ENCODE data around the gene LZTS2. TPM values are rescaled to one million over a fixed set of nuclear protein-coding genes. Genes with fewer than 3 reads are reported as not detected.
"Not testable (repeated sequence)": the region's sequence is repeated elsewhere in the genome, so short reads cannot be mapped to it uniquely, and the experiment has no call there.

The LZTS2 gene
- total RNA-seq, 8 experiments from 2014 or later = 24.4 to 59.7 (median 48.2) TPM

GRCh38 chr10:101028446-101029337, 29.1 kb downstream of the LZTS2 start:
- in situ Hi-C loops (cut with MboI; ENCODE audit: low pct_unique_long_range_greater_than_20kb in 2 of 9, low sequenced_read_pairs in 9 of 9, unreplicated experiment in 9 of 9) = no loop called here
- peaks cover 18 to 22% of the 10 kb centered on the region in 2 donors for H3K4me1 ChIP-seq (replicated peaks in 1 of 2)
- H3K27ac ChIP-seq = no peak overlapping the region
- no peak for ATAC-seq (replicated peaks in 6 of 8)
- H3K4me3 ChIP-seq = no peak overlapping the region
- 41 to 90% (median 70%) methylated on average over 2 to 6 of the region's 7 CpGs; no CpG with 5 or more reads in 2 of the 10 experiments for WGBS, 10 experiments

- 35 to 90% (median 70%) methylated on average over 2 to 8 of the region's 27 CpGs; no CpG with 5 or more reads in 7 of the 10 experiments for WGBS, 10 experiments
- in situ Hi-C loops (cut with MboI; ENCODE audit: low pct_unique_long_range_greater_than_20kb in 2 of 9, low sequenced_read_pairs in 9 of 9, unreplicated experiment in 9 of 9) = no loop called here
- H3K4me3 ChIP-seq = peak overlapping the region in 2 of 5 donors; percentile 53 to 75
- peaks cover 18 to 22% of the 10 kb centered on the region in 2 donors for H3K4me1 ChIP-seq (replicated peaks in 1 of 2)
- no peak overlapping the region for H3K27ac ChIP-seq
- no peak for ATAC-seq (replicated peaks in 6 of 8)
These were observed 30.1 kb downstream of the LZTS2 start for GRCh38 chr10:101029520-101030295.

GRCh38 chr10:101030496-101031127, 31.0 kb downstream of the LZTS2 start:
- Histone ChIP-seq H3K4me3 (peak overlapping the region; percentile 51 to 75 (median 59)), H3K27ac (no peak overlapping the region), H3K4me1 (replicated peaks in 1 of 2) (peaks cover 18 to 22% of the 10 kb centered on the region in 2 donors)
- ATAC-seq (replicated peaks in 6 of 8) = peak in 5 of 8 experiments; percentile 1 to 5 (median 3)
- 5 to 90% methylated on average over 2 to 4 of the region's 25 CpGs; no CpG with 5 or more reads in 8 of the 10 experiments for WGBS, 10 experiments
- in situ Hi-C loops (cut with MboI; ENCODE audit: low pct_unique_long_range_greater_than_20kb in 2 of 9, low sequenced_read_pairs in 9 of 9, unreplicated experiment in 9 of 9) = no loop called here

DNA sequence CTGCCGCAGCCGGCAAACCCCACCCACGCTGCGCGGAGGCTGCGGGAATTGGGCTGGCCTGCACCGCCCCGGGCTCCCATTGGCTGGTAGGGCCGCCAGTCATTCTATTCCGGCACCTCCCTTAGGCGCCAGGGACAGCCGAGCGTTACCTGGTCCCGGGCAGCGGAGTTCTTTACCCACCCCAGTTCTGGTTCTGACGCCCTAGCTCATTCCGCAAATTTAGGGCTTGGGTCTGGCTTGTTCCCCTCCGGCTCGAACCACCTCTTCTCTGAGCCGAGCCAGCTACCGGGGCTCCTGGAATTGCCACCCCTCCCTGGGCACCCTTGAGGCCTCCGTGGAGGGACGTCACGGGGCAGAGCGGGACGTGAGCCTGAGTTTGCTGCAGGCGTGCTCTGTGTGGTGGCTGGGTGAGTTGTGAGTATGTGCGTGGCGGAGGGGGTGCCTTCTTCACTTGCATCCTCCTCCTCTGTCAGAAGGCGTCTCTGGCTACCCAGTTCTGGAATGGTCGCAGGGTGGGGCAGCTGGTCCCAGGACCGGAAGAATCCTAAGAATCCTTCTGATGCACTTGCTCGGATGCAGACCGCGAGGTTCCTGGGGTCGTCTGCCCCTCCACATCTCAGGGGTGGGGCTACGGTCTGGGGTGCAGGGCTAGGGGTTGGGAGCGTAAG, 31.7 kb downstream of the LZTS2 start, which contains the start of the genes PDZD7 and SFXN3:
Gene PDZD7, minus strand, starts transcription at position 2 of the 668 bp plus-strand sequence. CDS start 910 bp downstream, outside the sequence.
Gene SFXN3, plus strand, starts transcription at position 107 of the 668 bp plus-strand sequence. CDS start 3,461 bp downstream, outside the sequence.
- 0 to 2% (median 1%) methylated on average over 1 to 12 of the region's 38 CpGs; no CpG with 5 or more reads in 6 of the 10 experiments for WGBS, 10 experiments
- H3K27ac ChIP-seq = peak within 1 kb of the TSS; percentile 3 to 87

DNA sequence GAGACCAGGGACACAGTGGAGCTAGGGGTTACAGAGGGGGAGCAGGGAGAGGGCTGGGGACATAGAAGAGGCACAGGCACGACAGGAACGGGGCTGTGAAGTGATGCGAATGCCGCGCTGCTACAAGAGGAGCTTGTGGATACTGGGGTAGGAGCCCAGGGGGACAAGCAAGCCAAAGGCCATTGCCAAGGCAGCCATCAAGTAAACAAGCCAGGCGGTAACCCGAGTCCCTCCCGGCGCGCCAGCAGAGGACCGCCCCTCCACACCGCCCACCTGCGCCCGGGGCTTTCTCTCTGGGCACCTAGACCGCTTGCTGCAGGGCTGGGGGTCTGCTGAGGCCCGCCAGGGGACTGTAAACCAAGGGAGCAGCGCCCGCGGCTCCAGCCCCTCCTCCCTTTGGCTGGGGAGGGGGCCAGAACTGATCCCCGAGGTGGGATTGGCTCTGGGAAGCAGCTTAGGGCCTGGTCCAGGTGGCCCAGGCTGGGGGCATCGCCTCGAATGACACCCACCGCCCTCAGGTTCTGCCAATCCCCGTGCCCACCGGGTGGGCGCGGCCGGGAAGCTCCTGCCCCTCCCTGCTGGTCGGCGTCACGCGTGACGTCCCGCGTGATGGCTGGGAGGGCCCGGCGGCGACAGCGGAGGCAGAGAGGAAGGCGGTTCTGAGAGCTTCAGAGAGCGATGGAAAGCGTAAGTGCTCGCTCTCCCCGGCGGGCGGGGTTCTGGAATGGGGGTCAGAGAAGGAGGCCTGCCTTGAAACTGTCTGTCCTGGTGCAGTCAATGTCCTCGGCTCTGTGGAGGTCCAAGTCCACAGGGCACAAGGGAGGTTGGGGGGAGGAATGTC, 32.4 kb downstream of the LZTS2 start:
- WGBS, 10 experiments = 0 to 3% methylated on average over 6 to 9 of the region's 47 CpGs; no CpG with 5 or more reads in 8 of the 10 experiments
- peak overlapping the region; percentile 3 to 87 for H3K27ac ChIP-seq
- H3K4me1 ChIP-seq (replicated peaks in 1 of 2) = peaks cover 18 to 22% of the 10 kb centered on the region in 2 donors
- in situ Hi-C loops (cut with MboI; ENCODE audit: low pct_unique_long_range_greater_than_20kb in 2 of 9, low sequenced_read_pairs in 9 of 9, unreplicated experiment in 9 of 9) = no loop called here
- H3K4me3 ChIP-seq = peak overlapping the region; percentile 51 to 75 (median 59)
- ATAC-seq (replicated peaks in 6 of 8) = peak; percentile 53 to 63 (median 56)

More for the DNA sequence above, 31.7 kb downstream of the LZTS2 start, which contains the start of the genes PDZD7 and SFXN3:
- peaks cover 18 to 22% of the 10 kb centered on the region in 2 donors for H3K4me1 ChIP-seq (replicated peaks in 1 of 2)
- ATAC-seq (replicated peaks in 6 of 8) = peak; percentile 58 to 87 (median 81)
- H3K4me3 ChIP-seq = peak within 1 kb of the TSS; percentile 51 to 75 (median 59)
- in situ Hi-C loops (cut with MboI; ENCODE audit: low pct_unique_long_range_greater_than_20kb in 2 of 9, low sequenced_read_pairs in 9 of 9, unreplicated experiment in 9 of 9) = no loop called here

DNA sequence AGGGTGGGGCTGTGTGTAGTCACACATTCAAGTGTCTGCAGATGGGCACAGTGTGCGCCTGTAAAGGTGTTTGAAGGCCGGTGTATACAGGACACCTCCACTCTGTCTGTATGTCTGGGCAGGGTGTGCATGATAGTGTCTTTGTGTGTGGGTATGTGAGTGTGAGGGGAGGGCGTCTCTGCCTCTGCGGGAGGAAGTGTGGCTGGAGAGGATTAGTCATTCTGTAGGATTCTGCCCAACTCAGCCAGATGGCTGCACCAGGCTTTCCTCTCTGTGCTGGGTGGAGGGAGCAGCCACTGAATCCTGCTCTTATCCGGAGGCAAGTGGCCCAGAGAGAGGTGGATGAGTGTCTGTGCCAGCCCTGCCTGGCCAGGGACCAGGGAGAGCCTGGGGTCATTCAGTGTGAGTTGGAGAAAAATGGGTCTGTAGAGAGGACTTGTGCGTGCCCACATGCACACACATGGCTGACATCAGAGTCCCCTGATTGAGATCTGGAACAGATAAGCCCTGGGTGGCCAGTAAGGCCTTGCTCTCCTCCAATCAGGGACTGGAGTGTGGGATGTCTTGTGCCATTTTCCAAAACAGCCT, 33.1 kb downstream of the LZTS2 start:
- WGBS, 10 experiments = 20 to 83% (median 75%) methylated on average over 1 to 2 of the region's 6 CpGs; no CpG with 5 or more reads in 6 of the 10 experiments
- in situ Hi-C loops (cut with MboI; ENCODE audit: low pct_unique_long_range_greater_than_20kb in 2 of 9, low sequenced_read_pairs in 9 of 9, unreplicated experiment in 9 of 9) = no loop called here
- peak overlapping the region; percentile 51 to 75 (median 59) for H3K4me3 ChIP-seq
- peak; percentile 38 to 69 (median 51) for ATAC-seq (replicated peaks in 6 of 8)
- peaks cover 18 to 22% of the 10 kb centered on the region in 2 donors for H3K4me1 ChIP-seq (replicated peaks in 1 of 2)
- H3K27ac ChIP-seq = peak overlapping the region; percentile 3 to 87

DNA sequence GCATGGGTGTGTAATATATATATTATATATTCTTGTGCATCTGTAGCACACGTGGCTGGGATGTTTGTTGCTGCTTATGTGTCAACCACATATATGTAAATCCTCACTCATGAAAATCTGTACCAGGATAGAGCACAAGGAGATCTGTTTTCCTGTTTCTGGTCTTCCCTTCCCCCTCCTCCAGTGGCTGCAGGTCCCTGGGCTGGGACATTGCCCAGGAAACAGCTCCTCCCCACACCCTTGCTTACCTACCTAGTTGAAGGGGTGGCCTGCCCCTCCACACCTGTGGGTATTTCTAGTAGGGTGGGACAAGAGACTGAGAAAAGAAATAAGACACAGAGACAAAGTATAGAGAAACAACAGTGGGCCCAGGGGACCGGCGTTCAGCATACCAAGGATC, 33.7 kb downstream of the LZTS2 start:
- in situ Hi-C loops (cut with MboI; ENCODE audit: low pct_unique_long_range_greater_than_20kb in 2 of 9, low sequenced_read_pairs in 9 of 9, unreplicated experiment in 9 of 9) = no loop called here
- Histone ChIP-seq H3K4me3 (peak overlapping the region in 4 of 5 donors; percentile 53 to 75 (median 63)), H3K4me1 (replicated peaks in 1 of 2) (peaks cover 18 to 22% of the 10 kb centered on the region in 2 donors), H3K27ac (no peak overlapping the region)
- 0 to 40% (median 29%) methylated on average over 1 of the region's 3 CpGs; no CpG with 5 or more reads in 6 of the 10 experiments for WGBS, 10 experiments
- no peak for ATAC-seq (replicated peaks in 6 of 8)

DNA sequence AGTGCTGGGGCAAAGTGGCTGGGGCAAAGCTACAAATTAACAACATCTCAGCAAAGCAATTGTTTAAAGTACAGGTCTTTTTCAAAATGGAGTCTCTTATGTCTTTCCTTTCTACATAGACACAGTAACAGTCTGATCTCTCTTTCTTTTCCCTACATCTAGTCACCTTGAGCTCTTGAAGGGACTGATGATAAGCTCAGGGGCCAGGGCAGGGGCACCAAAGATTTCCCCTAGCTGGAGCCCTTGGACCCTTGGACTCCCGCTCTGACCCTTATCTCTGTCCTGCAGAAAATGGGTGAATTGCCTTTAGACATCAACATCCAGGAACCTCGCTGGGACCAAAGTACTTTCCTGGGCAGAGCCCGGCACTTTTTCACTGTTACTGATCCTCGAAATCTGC, 34.8 kb downstream of the LZTS2 start:
- in situ Hi-C loops (cut with MboI; ENCODE audit: low pct_unique_long_range_greater_than_20kb in 2 of 9, low sequenced_read_pairs in 9 of 9, unreplicated experiment in 9 of 9); H3K27ac ChIP-seq; H3K4me3 ChIP-seq; ATAC-seq (replicated peaks in 6 of 8): not testable (repeated sequence)
- WGBS, 10 experiments = 67 to 83% (median 75%) methylated on average over 2 to 4 of the region's 4 CpGs; no CpG with 5 or more reads in 6 of the 10 experiments
- H3K4me1 ChIP-seq (replicated peaks in 1 of 2) = peaks cover 10 to 14% of the 10 kb centered on the region in 2 donors

DNA sequence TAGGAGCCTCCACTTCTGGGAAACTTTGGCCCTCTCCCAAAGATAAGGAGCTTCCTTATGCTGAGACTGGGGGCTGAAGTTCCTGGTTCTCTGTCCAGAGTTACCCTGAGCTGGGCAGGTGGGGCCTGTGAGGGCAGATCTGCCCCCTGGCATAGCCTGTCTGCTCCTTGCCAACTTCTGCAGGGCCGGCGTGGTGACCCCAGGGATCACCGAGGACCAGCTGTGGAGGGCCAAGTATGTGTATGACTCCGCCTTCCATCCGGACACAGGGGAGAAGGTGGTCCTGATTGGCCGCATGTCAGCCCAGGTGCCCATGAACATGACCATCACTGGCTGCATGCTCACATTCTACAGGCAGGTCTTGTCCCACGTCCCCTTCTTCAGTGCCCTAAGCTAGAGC, 35.7 kb downstream of the LZTS2 start:
- Histone ChIP-seq H3K27ac (no peak overlapping the region), H3K4me3 (no peak overlapping the region), H3K4me1 (replicated peaks in 1 of 2) (peaks cover 6 to 7% of the 10 kb centered on the region in 2 donors)
- in situ Hi-C loops (cut with MboI; ENCODE audit: low pct_unique_long_range_greater_than_20kb in 2 of 9, low sequenced_read_pairs in 9 of 9, unreplicated experiment in 9 of 9) = no loop called here
- ATAC-seq (replicated peaks in 6 of 8) = no peak
- WGBS, 10 experiments = 20 to 100% (median 81%) methylated on average over 1 to 6 of the region's 7 CpGs; no CpG with 5 or more reads in 4 of the 10 experiments

DNA sequence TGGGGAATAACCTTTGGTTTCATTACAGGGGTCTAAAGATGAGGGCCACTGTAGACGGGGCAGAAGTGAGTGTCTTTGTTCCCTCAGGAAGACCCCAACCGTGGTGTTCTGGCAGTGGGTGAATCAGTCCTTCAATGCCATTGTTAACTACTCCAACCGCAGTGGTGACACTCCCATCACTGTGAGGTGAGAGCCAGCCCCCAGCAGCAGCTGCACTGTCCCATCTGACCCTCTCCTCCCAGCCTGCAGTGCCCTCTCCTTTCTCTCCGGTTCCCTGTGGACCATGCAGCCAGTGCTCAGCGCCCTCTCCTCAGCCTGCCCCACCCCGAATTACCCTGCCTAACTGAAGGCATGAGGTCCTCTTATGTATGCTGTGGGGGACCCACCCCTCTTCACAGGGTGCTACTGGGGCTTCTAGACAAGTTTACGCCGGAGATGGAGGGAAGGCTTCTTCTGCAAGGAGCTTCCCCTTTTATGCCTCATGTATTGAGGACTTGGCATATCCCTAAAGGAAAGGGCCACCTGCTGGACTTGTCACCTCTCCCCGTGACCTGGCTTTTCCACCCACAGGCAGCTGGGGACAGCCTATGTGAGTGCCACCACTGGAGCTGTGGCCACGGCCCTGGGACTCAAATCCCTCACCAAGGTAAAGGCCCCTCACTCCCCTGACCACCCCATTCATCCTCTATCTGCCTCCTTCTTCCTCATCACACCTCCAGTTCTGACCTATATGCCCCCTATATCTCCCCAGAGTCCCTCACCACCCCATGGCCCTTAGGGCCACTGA, 36.5 kb downstream of the LZTS2 start:
- ATAC-seq (replicated peaks in 6 of 8) = no peak
- no peak overlapping the region for H3K4me3 ChIP-seq
- no peak overlapping the region for H3K27ac ChIP-seq
- 20 to 100% (median 52%) methylated on average over 1 to 8 of the region's 10 CpGs; no CpG with 5 or more reads in 1 of the 10 experiments for WGBS, 10 experiments
- in situ Hi-C loops (cut with MboI; ENCODE audit: low pct_unique_long_range_greater_than_20kb in 2 of 9, low sequenced_read_pairs in 9 of 9, unreplicated experiment in 9 of 9) = no loop called here
- H3K4me1 ChIP-seq (replicated peaks in 1 of 2) = peaks cover 0 to 7% of the 10 kb centered on the region in 2 donors
